Endothelial cell (in vitro differentiated cells): ENCODE results near the gene PLA2G15. TPM values are rescaled to one million over a fixed set of nuclear protein-coding genes. Genes with fewer than 3 reads are reported as not detected.
A peak's percentile ranks its signal among the peaks of the same experiment; 100 is the strongest.

ENCODE experiments used
- DNase-seq: peaks from one replicate; pipeline ENCODE4 v3.0.0; 2021; ENCODE audit warnings: low spot score
- H3K27ac Mint-ChIP-seq: one replicate; pipeline ENCODE4 v1.8.0; 2021; ENCODE audit warnings: mixed read lengths, inconsistent platforms; ENCODE audit not compliant: unreplicated experiment
- H3K27me3 Mint-ChIP-seq: one replicate; pipeline ENCODE4 v1.8.0; 2021; ENCODE audit warnings: mild to moderate bottlenecking, moderate library complexity, mixed read lengths, inconsistent platforms; ENCODE audit not compliant: unreplicated experiment
- H3K36me3 Mint-ChIP-seq: one replicate; pipeline ENCODE4 v1.8.0; 2021; ENCODE audit warnings: mild to moderate bottlenecking, low read depth, mixed read lengths, inconsistent platforms; ENCODE audit not compliant: unreplicated experiment
- H3K4me1 Mint-ChIP-seq: one replicate; pipeline ENCODE4 v1.8.0; 2021; ENCODE audit warnings: mild to moderate bottlenecking, mixed read lengths, inconsistent platforms; ENCODE audit not compliant: unreplicated experiment
- H3K4me3 Mint-ChIP-seq: one replicate; pipeline ENCODE4 v1.8.0; 2021; ENCODE audit warnings: mild to moderate bottlenecking, mixed read lengths, inconsistent platforms; ENCODE audit not compliant: unreplicated experiment
- H3K9me3 Mint-ChIP-seq: one replicate; pipeline ENCODE4 v1.8.0; 2021; ENCODE audit warnings: mixed read lengths, inconsistent platforms; ENCODE audit not compliant: unreplicated experiment
- total RNA-seq: library from RNA; stranded (reverse); fragmentation: NEBNext Ultra II Directional; extraction: Animal tissue kit (Norgen Biotek cat#: 25700); gene quantifications from one replicate; pipeline ENCODE4 v1.2.1, GENCODE V29; 2021; ENCODE audit not compliant: unreplicated experiment
- TF ChIP-seq, protein P1 (sequence below): fragments of 200-600 bp; sonication (generic); IDR thresholded peaks from one replicate; pipeline ENCODE4 v1.5.0; 2021; ENCODE audit warnings: antibody characterized with exemption; ENCODE audit not compliant: unreplicated experiment

The PLA2G15 gene
- total RNA-seq, 1 donor from 2014 or later, result 14.9 TPM

DNA sequence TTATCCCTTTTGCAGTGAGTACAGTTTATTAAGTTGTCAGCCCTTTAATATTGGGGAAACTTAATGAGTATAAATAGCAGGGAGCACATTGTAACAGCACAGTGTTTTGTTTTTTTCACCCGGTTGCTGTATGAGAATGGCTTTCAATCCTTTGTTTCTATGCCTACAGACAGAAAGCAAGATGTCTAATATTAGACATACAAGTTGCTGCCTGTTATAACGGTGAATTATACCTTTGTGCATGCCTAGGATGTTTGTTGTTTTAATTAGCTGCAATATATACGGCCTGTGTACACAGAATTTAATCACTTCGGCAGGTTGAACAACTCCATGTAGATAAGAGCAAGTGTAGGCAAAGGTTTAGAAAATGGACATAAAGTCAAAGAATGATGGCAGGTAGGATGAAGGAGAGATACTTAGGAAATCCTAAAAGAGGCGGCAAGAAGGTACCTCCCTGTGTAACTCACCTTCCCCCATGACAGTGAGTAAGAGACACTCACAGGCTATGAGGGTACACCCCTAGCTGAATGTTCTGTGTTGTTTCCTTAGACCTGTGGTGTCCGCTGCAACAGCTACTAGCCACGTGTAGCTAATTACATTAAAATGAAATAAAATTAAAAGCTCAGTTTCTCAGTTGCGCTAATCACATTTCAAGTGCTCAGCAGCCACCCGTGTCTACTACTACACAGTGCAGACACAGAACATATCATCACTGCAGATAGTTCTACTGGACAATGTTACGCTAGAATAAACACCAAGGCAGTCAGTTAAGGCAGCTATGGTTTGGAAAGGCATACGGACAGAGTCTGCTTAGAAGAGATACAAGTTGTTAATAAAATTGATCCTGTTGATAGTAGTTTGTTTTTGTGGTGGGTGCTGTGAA is 54.6 kb downstream of the PLA2G15 start:
- Mint-ChIP-seq H3K27ac (no peak overlapping the region), H3K36me3 (peaks cover 35% of the 10 kb centered on the region), H3K4me1 (no peaks in the 10 kb centered on the region), H3K27me3 (no peaks in the 10 kb centered on the region), H3K4me3 (peak overlapping the region; percentile 49), H3K9me3 (no peaks in the 10 kb centered on the region)
- DNase-seq, result no peak
- TF ChIP-seq, protein P1, sequence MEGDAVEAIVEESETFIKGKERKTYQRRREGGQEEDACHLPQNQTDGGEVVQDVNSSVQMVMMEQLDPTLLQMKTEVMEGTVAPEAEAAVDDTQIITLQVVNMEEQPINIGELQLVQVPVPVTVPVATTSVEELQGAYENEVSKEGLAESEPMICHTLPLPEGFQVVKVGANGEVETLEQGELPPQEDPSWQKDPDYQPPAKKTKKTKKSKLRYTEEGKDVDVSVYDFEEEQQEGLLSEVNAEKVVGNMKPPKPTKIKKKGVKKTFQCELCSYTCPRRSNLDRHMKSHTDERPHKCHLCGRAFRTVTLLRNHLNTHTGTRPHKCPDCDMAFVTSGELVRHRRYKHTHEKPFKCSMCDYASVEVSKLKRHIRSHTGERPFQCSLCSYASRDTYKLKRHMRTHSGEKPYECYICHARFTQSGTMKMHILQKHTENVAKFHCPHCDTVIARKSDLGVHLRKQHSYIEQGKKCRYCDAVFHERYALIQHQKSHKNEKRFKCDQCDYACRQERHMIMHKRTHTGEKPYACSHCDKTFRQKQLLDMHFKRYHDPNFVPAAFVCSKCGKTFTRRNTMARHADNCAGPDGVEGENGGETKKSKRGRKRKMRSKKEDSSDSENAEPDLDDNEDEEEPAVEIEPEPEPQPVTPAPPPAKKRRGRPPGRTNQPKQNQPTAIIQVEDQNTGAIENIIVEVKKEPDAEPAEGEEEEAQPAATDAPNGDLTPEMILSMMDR, result no peak

DNA sequence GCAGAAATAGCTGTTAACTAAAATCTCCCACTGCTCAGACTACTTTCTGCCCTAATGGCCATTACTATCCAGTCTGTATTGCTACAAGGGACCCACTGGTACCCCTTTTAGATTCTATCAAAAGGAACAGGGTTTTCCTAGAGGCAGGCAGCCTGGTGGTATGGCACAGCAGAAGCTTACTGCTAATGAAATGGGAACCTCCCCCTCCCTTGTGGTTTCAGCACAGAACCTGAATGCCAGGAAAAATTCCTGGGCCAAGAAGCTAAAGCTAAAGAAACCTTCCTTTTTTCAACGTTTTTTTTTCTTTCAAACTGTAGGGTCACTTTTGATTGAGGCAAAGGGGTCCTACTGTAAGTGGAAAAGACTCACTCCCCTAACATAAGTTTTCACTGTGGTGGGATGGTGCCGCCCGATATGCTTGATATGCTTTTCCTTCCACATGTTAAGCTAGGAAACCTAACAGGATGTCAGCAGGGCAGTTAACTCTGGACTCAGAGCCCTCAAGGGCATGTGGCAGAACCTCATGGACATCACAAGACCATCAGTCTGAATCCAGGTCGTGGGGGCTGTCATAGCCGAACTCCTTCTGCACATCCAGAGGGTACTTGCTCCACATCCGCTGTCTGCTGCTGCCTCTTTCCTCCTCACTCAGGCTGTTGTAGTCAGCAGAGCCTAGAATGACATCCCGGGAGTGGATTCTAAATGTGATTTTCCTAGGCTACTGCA is 55.7 kb downstream of the PLA2G15 start:
- peaks cover 41% of the 10 kb centered on the region for H3K36me3 Mint-ChIP-seq

DNA sequence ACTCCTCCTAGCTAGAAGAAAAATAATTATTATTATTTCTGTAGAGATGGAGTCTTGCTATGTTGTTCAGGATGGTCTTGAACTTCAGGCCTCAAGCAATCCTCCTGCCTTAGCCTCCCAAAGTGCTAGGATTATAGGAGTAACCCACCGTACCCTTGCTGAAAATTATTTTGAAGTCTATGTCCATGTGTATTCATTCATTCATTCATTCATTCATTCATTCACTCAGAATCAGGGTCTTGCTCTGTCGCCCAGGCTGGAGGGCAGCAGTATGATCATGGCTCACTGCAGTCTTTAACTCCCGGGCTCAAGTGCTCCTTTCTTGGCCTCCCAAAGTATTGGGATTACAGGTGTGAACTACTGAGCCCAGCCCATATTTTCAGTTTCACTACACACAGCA is 61.5 kb downstream of the PLA2G15 start:
- no peak for DNase-seq
- Mint-ChIP-seq H3K27ac (no peak overlapping the region), H3K9me3 (no peaks in the 10 kb centered on the region), H3K27me3 (peaks cover 4% of the 10 kb centered on the region), H3K4me3 (no peak overlapping the region), H3K36me3 (peaks cover 32% of the 10 kb centered on the region), H3K4me1 (peaks cover 11% of the 10 kb centered on the region)
- TF ChIP-seq, protein P1, result no peak

More for the DNA sequence above, 55.7 kb downstream of the PLA2G15 start:
- TF ChIP-seq, protein P1, result no peak
- H3K27me3 Mint-ChIP-seq, result no peaks in the 10 kb centered on the region
- H3K27ac Mint-ChIP-seq, result no peak overlapping the region
- no peaks in the 10 kb centered on the region for H3K4me1 Mint-ChIP-seq
- no peaks in the 10 kb centered on the region for H3K9me3 Mint-ChIP-seq
- DNase-seq, result no peak
- no peak overlapping the region for H3K4me3 Mint-ChIP-seq

DNA sequence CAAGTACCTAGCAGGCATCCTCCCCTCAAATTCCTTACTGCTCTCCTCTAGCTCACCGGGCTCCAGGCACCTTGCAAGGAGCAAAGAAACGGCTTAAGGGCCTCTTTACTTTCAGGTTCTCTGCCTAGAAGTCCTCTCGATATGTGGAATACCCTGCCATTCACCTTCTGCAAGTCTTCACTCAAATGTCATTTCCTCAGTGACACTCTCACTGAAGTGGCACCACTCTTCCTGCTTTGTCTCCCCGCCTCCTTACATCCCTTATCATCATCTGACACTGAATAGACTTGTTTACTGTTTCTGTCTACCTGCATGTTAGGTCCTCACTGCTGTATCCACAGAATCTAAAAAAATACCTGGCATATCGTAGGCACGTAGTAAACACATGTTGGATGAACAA is 64.6 kb downstream of the PLA2G15 start:
- TF ChIP-seq, protein P1, result no peak
- peak overlapping the region; percentile 0 for H3K27ac Mint-ChIP-seq
- H3K27me3 Mint-ChIP-seq, result peaks cover 4% of the 10 kb centered on the region
- H3K36me3 Mint-ChIP-seq, result peaks cover 13% of the 10 kb centered on the region
- no peak for DNase-seq
- H3K4me3 Mint-ChIP-seq, result peak overlapping the region; percentile 88
- peaks cover 15% of the 10 kb centered on the region for H3K4me1 Mint-ChIP-seq
- no peaks in the 10 kb centered on the region for H3K9me3 Mint-ChIP-seq

DNA sequence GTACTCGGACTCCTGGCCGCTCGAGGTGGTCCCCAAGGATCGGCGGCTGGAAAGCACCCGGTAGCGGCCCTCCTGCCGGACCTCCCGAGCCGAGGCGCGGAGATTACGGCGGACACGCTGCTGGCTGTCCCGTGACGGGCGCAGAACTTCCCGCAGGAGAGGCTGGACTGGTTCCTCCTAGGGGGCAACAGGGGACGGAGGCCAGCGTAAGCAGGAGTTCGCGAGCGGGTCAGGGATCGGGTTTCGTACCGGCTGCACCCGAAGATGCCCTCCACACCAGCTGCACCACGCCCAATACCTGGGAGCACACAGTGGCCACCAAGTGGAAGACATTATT is 65.2 kb downstream of the PLA2G15 start:
- Mint-ChIP-seq H3K4me1 (peaks cover 15% of the 10 kb centered on the region), H3K27me3 (peaks cover 4% of the 10 kb centered on the region), H3K27ac (peak overlapping the region; percentile 90), H3K36me3 (peaks cover 8% of the 10 kb centered on the region), H3K4me3 (peak overlapping the region; percentile 88), H3K9me3 (no peaks in the 10 kb centered on the region)
- peak; percentile 31 for DNase-seq
- TF ChIP-seq, protein P1, result no peak
